Measurements from ENCODE around the gene CNOT3.

GRCh38 chr19:54124393-54124792 lies 13.2 kb upstream of the CNOT3 start:
- TF ChIP-seq CTCF (IDR thresholded peaks at IDR 0.05) (no peak), EP300 (IDR thresholded peaks at IDR 0.05) (no peak)
